Measurements from ENCODE around the gene RIMBP2.

GRCh38 chr12:130748786-130749185 lies 32.7 kb upstream of the RIMBP2 start:
- TF ChIP-seq GATA3 (IDR thresholded peaks at IDR 0.05; ENCODE audit: low read depth, low read length) (no peak), GATA2 (IDR thresholded peaks at IDR 0.05; ENCODE audit: low read depth, low read length) (no peak)

Measured in SH-SY5Y (cell line).